ENCODE results near the gene PAK1. TPM values are rescaled to one million over a fixed set of nuclear protein-coding genes. Genes with fewer than 3 reads are reported as not detected.
"Not testable (repeated sequence)": the region's sequence is repeated elsewhere in the genome, so short reads cannot be mapped to it uniquely, and the experiment has no call there.

PAK1 gene
- total and polyA plus RNA-seq, 2 of the 8 experiments (the other 6 are each of a cell fraction or from before 2014, with no cell fraction given) = 87.7 to 151 TPM

DNA sequence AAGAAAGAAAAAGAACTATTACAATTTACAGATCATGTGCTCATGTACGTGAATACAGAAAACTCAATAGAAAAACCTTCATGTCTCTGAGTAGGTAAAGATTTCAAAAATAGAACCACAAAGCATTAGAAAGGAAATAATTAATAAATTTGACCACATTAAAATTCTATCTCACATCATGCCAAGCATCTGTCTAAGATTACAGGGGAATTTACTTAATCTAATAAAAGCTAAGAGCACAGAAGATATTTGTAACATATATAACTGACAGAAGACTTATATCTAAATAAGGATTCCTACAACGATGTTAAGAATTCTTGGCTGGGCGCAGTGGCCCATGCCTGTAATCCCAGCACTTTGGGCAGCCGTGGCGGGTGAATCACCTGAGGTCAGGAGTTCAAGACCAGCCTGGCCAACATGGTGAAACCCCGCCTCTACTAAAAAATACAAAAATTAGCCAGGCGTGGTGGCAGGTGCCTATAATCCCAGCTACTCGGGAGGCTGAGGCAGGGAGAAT lies 88.6 kb downstream of the PAK1 start:
- POLR2A ChIA-PET (ENCODE audit: partially characterized antibody) = interaction anchor here (1.1 to 1.2 kb wide), 2 partner anchors 15 to 26 kb away, joined by 3 read pairs; no protein-coding TSS in a partner anchor
- not testable (repeated sequence) for H3K14ac ChIP-seq (ENCODE audit: insufficient read length); H3K18ac ChIP-seq (ENCODE audit: extremely low read depth, low read length); H3K4me2 ChIP-seq (ENCODE audit: insufficient read depth in 1 of 2, low read depth in 2 of 2, low read length in 2 of 2); H3K36me3 ChIP-seq (ENCODE audit: control insufficient read depth in 2 of 4, insufficient read depth in 4 of 4, low read length in 3 of 4); H3K27ac ChIP-seq (ENCODE audit: low read depth, low read length); H3K4me3 ChIP-seq (ENCODE audit: extremely low read depth in 1 of 4, insufficient read depth in 2 of 4, low read depth in 3 of 4, low read length in 4 of 4); H3K56ac ChIP-seq (replicated peaks; ENCODE audit: insufficient read length, low read depth, low read length); H3K4ac ChIP-seq (replicated peaks; ENCODE audit: insufficient read length, low read depth, low read length); H3K4me1 ChIP-seq (replicated peaks in 1 of 4; ENCODE audit: control insufficient read depth in 3 of 4, insufficient read depth in 4 of 4, low read length in 3 of 4); H3K23me2 ChIP-seq (ENCODE audit: low read depth, low read length); DNase-seq (ENCODE audit: low read depth in 1 of 2, low spot score in 2 of 2); H4K5ac ChIP-seq (ENCODE audit: insufficient read length, low read depth, low read length); H2BK5ac ChIP-seq (ENCODE audit: low read depth, low read length); H3K9ac ChIP-seq (replicated peaks in 1 of 4; ENCODE audit: extremely low read depth in 1 of 4, low read depth in 3 of 4, low read length in 3 of 4); H3K9me3 ChIP-seq (ENCODE audit: insufficient read depth in 2 of 2, low read depth in 1 of 2, low read length in 1 of 2); H3K79me2 ChIP-seq (ENCODE audit: control insufficient read depth in 1 of 2, insufficient read depth in 2 of 2, low read length in 2 of 2); H2BK15ac ChIP-seq (ENCODE audit: low read length); H2AK5ac ChIP-seq (ENCODE audit: low read depth, low read length); H4K91ac ChIP-seq (replicated peaks; ENCODE audit: insufficient read length, low read length); H3K23ac ChIP-seq (ENCODE audit: insufficient read length); H2BK20ac ChIP-seq (ENCODE audit: low read length); H2BK120ac ChIP-seq (replicated peaks; ENCODE audit: low read depth, low read length); H3K79me1 ChIP-seq (ENCODE audit: low read depth, low read length); H3K27me3 ChIP-seq (replicated peaks in 1 of 4; ENCODE audit: control insufficient read depth in 3 of 4, extremely low read depth in 1 of 4, insufficient read depth in 3 of 4, low read length in 3 of 4); H4K20me1 ChIP-seq (replicated peaks in 1 of 2; ENCODE audit: control insufficient read depth in 1 of 2, insufficient read depth in 2 of 2, low read length in 2 of 2); H2BK12ac ChIP-seq (ENCODE audit: low read depth, low read length); FAIRE-seq; H2AFZ ChIP-seq (ENCODE audit: low read length); H4K8ac ChIP-seq (ENCODE audit: extremely low read depth, insufficient read depth, low read length)
- WGBS, 2 experiments (ENCODE audit: extremely low coverage in 1 of 2, insufficient coverage in 1 of 2, insufficient read length in 1 of 2, insufficient replicate concordance in 2 of 2, low coverage in 1 of 2, low lambda C conversion rate in 2 of 2, missing lambda C conversion rate in 1 of 2) = 96% methylated on average over 8 of the region's 8 CpGs; no CpG with 5 or more reads in 1 of the 2 experiments
- CTCF ChIA-PET (ENCODE audit: partially characterized antibody) = interaction anchor here (1.2 to 2.2 kb wide), 4 partner anchors 23 to 163 kb away, joined by 3 to 6 read pairs (median 4); no protein-coding TSS in a partner anchor
